GM12874 (cell line): ENCODE data around the gene HEPN1.

Experiments used
- TF ChIP-seq, protein P1 (sequence below): IDR thresholded peaks from 2 replicates; pipeline ENCODE4 v1.5.1; 2011; ENCODE audit warnings: low read depth, mild to moderate bottlenecking, control low read depth, low read length, moderate library complexity; ENCODE audit not compliant: insufficient read depth

Gene HEPN1

GRCh38 chr11:124896821-124897391, 22.1 kb upstream of the HEPN1 start:
- TF ChIP-seq, protein P1, sequence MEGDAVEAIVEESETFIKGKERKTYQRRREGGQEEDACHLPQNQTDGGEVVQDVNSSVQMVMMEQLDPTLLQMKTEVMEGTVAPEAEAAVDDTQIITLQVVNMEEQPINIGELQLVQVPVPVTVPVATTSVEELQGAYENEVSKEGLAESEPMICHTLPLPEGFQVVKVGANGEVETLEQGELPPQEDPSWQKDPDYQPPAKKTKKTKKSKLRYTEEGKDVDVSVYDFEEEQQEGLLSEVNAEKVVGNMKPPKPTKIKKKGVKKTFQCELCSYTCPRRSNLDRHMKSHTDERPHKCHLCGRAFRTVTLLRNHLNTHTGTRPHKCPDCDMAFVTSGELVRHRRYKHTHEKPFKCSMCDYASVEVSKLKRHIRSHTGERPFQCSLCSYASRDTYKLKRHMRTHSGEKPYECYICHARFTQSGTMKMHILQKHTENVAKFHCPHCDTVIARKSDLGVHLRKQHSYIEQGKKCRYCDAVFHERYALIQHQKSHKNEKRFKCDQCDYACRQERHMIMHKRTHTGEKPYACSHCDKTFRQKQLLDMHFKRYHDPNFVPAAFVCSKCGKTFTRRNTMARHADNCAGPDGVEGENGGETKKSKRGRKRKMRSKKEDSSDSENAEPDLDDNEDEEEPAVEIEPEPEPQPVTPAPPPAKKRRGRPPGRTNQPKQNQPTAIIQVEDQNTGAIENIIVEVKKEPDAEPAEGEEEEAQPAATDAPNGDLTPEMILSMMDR = no peak

DNA sequence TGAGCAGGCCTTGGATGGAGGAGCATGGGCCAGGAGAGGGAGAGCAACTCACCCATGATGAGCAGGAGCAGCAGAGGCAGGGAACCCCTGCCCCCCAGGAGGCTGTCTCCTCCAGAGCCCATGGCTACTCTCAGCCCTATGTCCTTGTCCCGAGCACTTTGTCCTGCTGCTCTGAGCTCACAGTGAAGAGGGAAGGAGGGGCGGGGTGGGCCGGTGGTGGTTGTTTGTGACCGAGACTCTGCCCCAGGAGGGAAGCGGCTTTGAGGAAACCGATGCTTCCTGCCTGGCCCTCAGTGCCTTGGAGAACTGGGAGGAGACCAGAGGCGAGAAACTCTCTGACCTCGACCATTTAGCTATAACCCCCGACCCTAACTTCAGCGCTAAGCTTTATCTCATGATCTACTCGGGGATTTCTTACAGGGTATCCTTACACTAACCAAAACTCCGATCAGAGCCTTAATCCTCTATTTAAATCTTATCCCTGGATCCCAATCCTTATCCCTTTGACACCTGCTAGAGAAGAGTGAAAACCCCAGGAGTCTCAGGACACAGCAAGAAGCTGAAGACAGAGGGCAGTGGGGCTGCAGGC, 21.3 kb upstream of the HEPN1 start, which contains the start of gene ROBO4:
Gene ROBO4 (minus strand): TSS at position 192 of the 589 bp plus-strand sequence. CDS start 70 bp downstream, at position 122.
- TF ChIP-seq, protein P1 = no peak

GRCh38 chr11:124898263-124898680, 20.8 kb upstream of the HEPN1 start:
- TF ChIP-seq, protein P1 = no peak

GRCh38 chr11:124898711-124899110, 20.3 kb upstream of the HEPN1 start:
- TF ChIP-seq, protein P1 = no peak

- TF ChIP-seq, protein P1 = no peak
These were observed 19.5 kb upstream of the HEPN1 start for GRCh38 chr11:124899383-124900145.

DNA sequence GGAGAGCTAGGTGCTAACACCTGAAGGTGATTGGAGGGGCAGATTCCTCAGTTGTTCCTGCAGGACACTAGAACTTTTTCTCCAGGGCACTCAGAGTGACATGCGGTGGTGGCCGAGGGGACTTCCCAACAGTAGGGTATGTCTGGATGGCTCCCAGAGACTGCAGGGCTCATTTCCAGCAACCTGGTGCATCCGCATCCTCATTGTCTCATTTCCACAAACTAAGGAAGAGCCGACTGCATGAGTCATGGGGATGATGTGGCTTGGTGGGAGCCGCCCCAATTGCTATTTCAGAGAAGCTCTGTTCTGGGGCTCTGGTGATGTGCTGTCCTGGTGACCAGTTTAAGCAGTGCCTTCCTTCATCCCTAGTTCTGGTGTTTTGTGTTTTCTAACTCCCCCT, 18.6 kb upstream of the HEPN1 start:
- TF ChIP-seq, protein P1 = no peak

GRCh38 chr11:124902616-124903015, 16.4 kb upstream of the HEPN1 start:
- TF ChIP-seq, protein P1 = no peak
